Measurements from ENCODE around the gene CHD5.

The CHD5 gene

DNA sequence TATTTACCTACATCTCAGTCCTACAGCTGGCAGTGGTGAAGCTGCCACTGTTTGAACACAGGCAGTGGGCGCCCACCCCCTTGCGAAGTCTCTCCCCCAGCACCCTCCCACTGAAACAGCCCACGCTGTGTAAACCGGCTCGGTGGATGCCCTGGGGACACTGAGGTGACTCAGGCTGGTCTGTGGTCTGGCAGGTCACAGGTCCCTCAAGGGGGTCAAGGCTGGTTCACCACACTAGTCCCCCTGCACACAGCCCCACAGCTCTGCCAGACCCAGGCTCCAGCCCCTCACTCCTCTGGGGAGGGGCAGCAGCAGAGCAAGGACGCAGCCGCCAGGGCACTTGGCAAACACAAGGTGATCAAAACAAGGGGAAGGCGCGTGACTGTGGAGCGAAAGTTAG lies 7.6 kb downstream of the CHD5 start:
- no peak for DNase-seq

DNA sequence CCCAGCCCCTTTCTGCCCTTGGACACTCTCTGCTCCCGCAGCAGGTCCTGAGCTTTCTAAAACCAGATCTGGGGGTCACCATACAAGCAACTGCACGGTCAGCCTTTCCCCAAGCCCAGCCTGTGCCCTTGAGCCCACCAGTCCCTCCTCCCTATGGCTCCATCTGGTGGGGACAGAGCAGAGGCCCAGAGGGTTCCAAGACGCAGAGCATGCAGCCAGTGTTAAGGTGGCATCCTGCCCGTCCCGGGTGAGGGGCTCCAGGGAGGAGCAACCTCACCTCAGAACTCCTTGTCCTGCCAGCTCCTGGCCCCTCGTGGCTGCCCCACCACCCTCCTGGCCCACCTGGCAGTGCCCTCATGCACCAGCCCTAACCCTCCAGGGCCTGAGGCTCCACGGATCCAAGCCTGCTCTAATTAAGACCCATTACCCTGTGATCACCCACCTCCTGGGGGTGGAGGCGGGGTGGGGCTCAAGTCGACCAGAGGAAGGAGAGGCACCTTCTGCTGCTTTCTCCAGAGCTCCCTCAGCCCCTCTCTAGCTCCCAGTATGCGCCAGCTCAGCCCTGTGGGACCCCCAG lies 8.5 kb downstream of the CHD5 start:
- no peak for DNase-seq

DNA sequence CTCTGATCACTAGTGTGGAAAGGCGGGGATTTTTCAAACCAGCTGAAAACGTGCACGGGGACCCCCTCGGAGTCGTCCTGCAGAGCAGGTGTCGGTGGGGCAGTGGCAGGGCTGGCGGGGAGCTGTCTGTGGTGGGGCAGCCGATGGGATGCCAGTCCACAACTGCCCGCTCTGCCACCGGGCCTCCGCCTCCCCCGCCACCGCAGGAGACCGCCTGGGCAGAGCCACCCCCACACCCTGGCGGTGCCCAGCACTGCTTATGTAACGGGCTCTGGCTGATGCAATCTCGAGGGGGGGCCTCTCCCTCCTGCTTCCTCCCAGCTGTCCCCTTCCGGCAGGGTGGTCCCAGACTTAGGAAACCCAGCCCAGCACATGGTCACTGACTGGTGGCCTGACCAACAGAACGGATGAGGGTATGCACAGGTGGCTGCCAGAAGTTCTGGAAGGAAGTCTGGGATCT lies 9.3 kb downstream of the CHD5 start:
- DNase-seq, result no peak

DNA sequence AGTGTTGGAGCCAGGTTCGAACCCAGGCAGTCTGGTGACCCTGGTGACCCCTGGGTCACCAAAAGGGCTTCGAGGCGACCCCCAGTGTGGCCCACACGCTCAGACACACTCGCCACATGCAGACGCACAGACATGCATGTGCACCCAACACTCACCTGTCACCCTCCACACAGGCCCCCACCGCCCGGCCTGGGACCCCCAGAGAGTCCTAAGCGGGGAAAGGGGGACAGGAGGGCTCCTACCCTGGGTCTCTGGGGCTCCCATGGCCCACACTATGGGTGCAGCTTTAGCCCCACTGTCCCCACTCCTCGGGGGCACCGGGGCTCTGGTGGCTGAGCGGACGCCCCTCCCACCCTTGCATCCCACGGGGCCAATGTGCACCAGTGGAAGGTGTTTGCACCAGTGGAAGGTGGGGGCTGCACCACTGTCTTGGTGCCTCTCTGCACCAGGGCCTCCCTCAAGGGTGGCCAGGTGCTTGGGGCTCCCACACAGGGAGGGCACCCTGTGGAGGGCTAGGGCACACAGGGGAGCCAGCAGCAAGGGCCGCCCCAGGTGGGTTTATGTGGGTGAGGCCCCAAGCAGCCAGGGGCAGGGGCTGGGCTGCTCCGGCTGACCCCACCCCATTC lies 9.9 kb downstream of the CHD5 start:
- DNase-seq, result no peak

DNA sequence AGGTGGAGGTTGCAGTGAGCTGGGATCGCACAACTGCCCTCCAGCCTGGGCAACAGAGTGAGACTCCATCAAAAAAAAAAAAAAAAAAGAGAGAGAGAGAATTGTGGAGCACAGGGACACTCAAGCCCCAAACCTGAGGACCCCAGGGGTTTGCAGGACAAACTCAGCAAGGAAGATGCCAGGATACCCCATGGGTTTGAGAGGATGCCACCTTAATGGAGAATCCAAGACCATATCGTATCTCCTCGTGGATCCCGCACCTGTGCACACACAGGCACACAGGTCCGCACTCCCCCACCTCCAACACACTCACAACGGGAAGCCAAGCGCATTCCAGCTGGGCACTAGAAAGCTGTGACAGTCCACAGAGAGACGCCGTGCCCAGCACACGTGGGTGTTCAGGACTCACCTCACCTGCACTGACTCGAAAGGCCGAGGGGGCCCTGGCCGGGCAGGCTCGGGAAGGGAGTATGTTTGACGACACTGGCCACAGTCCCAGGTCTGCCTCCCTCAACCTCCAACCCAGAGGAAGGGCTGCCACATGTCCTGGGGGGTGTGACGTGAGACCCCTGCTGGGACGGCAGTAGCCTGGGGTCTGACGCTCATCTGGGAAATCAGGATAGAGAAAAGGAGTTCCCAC lies 11.1 kb downstream of the CHD5 start:
- DNase-seq, result no peak

DNA sequence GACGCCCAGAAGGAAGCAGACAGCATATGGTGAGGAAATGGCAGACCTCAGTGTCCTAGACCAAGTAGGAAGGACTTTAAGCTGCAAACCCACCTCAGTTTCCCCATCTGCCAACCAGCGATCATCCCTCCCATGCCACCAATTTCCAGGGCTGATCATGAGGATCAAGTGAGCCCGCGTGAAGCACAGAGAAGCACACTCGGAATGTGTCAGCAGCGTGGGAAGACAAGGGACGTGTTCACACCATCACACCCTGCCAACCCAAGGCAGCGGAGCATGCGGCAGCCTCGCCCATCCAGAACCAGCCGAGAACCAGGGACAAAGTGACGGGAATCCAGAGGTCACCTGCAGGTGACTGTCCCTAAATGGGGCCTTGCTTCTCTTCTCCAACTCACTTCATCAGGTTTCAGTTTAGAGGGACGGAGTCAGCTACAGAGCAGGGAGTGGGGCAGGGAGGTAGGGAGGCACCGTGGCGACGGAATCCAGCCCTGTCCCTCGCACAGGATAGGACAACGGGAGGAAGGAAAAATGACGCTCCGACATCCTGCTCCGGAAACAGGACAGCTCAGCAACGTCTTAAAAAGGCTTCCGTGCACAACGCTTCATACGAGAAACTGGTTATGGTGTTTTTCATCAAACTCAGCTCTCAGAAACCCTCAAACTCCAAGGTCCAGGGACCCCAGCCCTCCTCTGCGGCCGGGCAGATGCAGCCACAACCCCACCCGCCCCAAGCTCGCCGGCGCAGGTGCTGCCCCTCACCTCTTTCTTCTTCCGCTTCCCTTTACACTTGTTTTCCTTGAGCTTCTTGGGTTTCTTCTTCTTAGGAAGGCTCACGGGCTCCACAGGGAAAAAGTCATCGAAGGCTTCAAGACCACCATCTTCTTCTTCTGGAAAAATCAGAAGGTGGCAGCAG lies 12.5 kb downstream of the CHD5 start:
- no peak for DNase-seq

DNA sequence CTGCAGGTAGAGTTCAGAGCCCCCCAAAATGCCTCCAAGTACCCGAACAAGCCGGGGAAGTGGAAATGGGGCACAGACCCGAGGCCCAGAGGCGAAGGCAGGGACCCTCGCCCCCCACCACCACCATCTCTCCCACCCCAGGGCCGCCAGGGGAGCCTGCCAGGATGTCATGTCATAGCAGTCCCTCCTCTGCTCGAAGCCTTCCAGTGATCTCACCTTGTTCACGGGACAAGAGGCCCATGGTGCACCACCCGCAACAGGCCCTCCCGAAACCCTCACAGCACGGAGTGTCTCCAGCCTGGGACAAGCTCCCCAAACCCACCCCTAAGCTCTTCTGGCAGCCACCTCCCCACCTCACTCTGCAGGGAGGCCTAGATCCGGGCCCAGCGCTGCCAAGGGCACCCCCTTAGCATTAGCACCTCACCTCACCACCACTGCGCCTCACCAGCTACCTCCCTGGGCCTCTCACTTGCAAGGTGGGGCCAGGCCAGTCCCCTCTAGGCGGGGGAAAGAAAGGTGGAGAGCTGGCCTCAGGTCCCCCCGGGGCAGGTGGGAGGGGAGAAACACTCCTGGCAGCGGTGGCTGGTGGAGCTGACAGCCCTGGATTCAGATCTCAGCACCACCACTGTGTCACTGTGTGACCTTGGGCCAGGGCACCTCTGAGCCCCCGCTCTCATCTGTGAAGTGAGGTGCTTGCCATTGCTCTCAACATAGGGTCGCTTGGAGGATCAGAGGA lies 13.3 kb downstream of the CHD5 start:
- no peak for DNase-seq

DNA sequence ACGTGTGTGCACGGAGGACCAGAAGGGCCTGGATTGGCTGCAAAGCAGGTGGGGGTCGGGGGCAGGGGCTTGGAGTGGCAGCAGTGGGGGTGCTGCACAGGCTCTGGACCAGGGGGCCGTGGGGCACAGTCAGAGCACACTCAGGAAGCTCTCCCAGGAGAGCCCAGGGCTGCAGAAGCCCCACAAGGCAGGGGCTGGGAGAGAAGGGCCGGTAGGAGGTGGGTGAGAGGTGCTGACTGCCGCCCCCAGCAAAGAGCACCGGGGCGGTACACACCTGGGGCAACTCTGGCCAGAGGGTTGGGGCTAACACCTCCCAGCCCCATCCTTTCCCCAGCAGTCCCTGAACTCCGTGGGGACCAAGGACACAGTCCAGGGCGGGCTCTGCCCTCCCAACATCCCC lies 13.9 kb downstream of the CHD5 start:
- DNase-seq, result no peak

DNA sequence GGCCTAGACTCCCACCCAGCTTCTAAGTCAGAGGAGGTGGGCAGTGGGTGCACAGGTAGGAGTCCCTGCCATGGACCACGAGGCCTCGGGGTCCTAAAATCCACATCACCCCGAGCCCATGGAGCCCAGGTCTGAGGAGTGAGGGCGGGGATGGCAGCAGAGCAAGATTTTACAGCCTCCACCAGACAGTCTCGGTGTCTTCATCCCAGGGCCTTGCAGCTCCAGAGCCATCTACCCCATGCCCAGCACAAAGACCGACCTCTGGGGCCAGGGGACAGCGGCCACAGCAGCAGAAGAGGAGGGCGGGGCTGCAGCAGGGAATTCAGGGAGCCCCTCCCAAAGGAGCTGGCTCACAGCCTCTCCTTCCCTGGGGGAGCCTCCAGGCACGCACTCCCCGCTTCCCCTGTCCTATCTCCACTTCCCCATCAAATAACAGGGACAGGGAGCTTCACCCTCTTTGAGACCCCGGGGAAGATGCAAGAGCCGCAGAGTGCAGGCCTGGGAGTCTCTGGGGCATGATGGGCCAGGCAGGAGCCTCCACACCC lies 14.6 kb downstream of the CHD5 start:
- DNase-seq, result no peak

DNA sequence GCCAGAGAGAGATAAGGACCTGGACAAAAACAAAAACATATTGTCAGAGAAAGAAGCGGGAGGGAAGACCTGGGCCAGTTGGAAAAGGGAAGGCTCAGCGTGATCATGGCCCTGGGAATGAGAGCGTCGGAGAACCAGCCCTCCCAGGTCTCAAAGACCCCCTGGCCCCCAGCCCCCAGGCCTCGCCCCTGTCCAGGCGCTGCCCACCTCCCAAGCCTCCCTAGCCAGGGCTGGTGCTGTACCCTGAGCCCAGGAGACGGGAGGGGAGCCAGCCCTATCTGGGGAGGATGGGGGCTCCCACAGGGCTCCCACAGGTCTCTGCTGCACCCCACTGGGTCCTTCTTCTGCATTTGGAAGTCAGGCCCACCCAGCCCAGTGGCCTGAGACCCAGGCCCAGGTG lies 15.1 kb downstream of the CHD5 start:
- DNase-seq, result no peak

DNA sequence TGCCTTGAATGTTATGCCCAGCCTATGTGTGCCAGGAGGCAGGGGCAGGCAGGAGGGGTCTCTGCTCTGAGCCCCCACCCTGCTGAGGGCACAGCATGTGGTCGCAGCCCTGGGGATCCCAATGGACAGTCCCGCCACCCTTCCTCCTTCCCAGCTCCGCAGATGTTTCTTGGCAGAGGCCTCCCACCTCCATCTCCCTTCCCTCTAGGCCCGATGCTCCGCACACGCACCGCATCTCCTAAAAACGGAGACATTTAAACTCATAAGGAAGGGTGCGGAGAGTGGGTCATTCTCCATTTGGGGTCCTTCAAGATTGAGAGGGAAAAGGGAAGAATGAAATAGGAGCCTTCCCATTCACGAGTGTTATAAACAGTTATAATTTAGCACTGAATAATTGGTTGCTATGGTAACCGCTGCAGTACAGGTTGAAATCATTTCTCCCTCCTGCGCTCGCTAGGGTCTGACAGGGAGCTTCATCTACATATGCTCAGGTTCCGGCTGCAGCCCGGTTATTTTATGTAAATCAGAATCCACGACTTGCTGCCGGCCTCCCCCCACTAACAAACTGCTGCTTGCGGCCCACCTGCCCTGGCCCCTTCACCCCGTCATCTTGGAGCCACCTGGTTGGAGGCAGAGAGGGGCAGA lies 16.0 kb downstream of the CHD5 start:
- no peak for DNase-seq

DNA sequence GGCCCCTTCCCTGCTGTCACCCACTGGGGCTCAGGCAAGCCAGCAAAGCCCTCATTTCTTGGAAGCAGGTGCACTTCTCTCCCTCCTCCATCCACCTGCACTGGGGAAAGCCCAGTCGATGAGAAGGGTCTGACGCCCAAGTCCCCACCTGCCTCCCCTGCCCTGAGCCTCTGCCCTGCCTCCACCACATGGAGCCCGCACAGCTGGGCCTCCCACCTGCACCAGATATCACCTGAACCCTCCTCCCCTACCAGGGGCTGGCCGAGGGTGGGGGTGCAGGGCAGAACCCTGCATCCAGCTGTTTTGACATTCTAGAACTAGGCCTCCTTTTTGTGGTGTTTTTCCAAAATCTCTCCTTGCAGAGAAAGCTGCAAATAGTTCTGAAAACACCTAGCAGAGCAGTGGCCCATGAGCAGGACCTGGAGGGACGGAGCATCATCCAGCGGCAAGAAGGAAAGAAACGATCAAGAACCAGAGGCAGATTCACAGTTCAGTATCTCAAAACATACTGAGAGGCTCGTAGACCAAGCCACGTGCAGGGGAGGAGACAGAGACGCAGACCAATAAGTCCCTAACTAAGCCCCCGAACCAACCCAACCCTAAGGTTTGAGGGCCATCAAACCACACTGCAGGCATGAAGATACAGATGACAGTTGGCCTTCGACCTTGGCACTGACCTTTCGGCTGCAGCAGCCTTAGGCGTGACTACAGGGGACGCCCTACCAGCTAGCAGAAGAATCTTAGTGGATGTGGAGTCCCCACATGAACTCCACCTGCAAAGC lies 16.7 kb downstream of the CHD5 start:
- DNase-seq, result no peak

DNA sequence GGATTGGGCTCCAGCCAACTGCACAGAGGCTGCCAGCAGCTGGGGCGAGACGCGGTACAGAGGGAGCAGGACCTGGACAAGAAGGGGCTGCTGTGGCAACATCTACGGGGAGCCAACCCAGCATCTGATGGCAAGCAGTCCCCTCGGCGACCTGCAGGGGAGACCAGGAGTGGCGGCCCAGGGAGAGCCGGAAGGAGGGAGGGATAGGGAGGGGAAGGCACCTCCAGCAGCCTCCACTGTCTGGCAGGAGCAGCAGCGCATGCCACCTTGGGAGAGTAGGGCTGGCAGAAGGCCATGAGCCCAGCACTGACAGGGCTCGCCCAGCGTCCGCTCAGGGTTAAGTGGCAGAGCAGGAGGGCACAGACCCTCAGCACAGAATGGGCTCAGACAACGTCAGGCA lies 17.3 kb downstream of the CHD5 start:
- DNase-seq, result no peak

DNA sequence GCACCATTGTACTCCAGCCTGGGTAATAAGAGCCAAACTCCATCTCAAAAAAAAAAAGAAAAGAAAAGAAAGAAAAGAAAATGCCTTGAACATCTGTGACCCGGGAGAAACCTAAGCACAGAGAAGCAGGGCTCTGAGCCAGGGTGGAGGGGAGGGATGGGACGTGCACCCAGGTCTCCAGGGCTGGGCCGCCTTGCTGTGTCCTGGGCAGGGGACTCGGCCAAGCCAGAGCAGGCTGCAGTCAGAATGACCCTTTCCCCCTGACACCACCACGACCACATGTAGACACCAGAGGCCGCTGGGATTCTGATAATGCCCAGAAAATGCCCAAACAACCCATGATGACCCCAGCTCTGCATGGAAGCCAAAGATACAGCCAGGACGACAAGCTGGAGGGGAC lies 17.8 kb downstream of the CHD5 start:
- DNase-seq, result no peak

DNA sequence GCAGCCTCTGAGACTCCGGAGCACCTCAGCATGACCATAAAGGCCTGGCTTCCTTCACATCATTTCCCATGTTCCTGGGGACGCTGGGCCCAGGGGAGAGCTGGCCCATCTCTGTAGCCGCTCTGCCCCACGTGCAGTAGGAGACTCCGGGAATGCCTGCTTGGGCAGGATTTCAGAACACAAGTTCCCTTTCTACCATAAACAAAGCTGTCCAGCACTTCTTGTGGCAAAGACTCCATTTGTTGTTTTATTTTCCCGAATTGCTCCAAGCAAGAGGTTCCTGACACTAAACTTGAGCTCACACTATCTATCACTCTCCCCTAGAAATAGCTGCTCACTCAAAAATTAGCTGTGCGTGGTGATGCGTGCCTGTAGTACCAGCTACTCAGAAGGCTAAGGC lies 21.9 kb downstream of the CHD5 start:
- DNase-seq, result no peak

DNA sequence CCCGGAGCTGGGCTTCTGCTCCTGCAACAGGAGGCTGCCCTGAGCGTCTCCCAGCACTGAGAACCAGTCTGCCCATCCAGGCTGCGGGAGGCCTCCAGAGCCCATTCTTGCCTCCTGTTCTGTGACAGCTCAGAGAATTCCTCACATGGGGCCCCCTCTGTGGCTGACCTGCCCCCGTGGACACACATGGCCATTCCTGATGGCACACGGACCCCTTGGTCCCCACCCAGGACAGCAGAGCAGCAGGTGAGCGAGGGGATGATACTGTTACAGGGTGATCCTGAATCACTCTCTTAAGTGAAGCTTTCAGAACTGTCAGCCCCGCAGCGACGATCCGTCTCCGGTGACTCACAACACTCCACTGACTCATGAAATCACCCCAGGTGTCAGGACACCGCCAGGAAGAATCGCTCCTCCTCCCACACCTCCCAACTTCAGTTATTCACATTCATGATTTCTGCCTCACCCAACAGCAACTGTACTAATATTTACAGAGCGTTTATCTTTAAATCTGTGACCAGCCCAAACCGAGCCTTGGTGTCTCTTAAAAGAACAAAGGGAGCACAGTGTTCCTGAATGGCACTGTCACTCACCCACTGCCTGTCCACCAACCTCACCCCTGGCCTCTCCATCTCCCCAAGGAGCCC lies 22.5 kb downstream of the CHD5 start:
- peak in 1 of 2 donors; percentile 15 for DNase-seq

DNA sequence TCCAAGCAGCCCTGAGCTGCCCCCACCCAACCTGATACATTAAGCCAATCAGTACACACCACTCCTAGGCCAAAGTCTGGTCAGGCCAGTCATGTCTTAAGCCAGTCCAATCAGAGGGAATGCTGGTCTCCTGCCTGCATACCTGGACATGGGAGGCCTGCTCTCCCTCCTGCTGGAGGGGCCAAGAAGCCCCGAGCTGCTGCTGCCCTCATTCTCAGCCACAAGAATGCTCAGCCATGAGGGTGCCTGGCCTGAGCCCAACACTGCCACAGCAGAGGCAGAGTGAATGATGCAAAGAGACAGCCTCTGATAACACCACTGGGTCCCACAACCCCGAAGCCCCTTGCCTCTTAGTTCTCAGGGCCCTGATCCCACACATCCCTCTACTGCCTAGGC lies 23.0 kb downstream of the CHD5 start:
- DNase-seq, result no peak

DNA sequence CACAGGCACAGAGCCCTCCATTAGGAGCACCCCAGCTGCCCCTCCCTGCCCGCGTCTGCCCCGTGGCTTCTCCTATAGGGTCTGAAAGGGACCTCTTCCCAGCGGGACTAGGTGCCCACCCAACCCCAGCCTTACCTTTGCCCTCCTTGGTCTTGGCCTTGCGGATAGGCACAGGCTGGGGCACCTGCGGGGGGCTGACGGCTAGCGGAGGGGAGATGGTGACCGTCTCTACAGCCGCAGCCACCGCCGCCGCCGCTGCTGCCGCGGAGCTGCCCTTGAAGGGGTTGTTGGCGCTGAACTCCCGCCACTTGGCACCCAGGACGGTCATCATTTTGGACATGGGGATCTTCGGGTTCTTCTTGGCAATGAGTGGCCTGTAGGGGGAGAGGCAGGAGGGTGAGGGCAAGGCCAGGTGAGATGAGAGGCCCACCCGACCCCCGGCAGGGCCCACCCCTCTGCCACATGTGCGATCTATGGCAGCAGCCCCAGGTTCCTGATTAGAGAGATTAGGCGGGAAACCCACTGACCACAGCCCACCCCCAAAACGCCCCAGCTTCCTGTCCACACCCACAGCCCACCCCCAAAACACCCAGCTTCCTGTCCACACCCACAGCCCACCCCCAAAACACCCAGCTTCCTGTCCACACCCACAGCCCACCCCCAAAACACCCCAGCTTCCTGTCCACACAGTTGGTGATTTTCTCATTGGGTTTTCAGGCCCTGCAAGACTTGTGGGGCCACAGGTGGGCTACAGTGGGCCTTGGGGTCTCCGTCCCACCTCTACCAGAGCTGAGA lies 25.4 kb downstream of the CHD5 start:
- no peak for DNase-seq

DNA sequence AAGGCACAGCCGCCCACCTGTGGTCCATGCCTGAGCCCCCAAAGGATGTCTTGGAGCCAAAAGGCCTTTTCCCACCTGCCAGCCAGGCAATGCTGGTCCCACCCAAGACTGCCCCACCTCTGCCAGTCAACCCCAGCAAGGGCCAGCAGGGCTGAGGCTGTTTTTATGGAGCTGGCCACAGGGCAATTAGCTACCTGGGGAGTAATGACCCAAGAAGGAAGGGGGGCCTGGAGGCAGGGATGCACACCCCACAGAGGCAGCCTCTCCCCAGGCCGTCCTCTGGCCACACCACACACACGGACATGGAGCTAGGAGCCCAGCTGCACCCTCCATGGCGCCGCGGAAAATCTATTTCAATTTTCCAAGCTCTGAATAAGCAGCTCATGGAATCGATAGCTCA lies 27.2 kb downstream of the CHD5 start:
- no peak for DNase-seq

DNA sequence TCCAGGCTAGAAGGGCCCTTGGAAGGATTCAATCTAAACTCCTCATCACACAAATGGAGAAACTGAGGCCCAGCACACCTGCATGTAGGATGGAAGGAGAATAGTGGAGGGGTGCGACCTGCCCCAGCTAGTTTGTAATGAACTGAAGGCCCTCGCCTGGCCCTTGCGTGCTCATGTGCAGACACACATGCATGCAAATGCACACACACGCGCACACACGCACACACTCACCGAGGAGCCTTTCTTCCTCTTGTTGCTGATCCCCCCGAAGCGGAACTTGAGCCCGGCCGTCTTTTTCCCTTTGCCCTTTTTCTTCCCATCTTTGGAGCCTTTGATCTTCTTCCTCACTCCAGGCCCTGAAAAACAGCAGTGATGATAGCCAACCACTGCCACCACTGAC lies 27.9 kb downstream of the CHD5 start:
- no peak for DNase-seq

Data from activated CD4-positive, alpha-beta T cell treated with anti-CD3 and anti-CD28 coated beads for 4 hours (primary cell).